Mesendoderm (in vitro differentiated cells): ENCODE results near the gene ERFE.

Source experiments
- DNase-seq: peaks from one replicate; pipeline ENCODE4 v3.0.0; 2013
- H2AK5ac ChIP-seq: 2 replicates; pipeline ENCODE4 v1.6.1; 2013; ENCODE audit warnings: low read length, inconsistent platforms
- H2BK120ac ChIP-seq: 2 replicates; pipeline ENCODE4 v1.6.1; 2013; ENCODE audit warnings: low read depth, mild to moderate bottlenecking, low read length, moderate library complexity, mixed read lengths
- H2BK15ac ChIP-seq: replicated peaks from 2 replicates; pipeline ENCODE4 v1.6.1; 2013; ENCODE audit warnings: low read depth, mild to moderate bottlenecking, moderate library complexity
- H2BK5ac ChIP-seq: 2 replicates; pipeline ENCODE4 v1.6.1; 2013; ENCODE audit warnings: low read length, inconsistent platforms
- H3K18ac ChIP-seq: 2 replicates; pipeline ENCODE4 v1.6.1; 2013; ENCODE audit warnings: mild to moderate bottlenecking, low read length, mixed read lengths
- H3K23ac ChIP-seq: one replicate; pipeline ENCODE4 v1.6.1; 2013; ENCODE audit warnings: low read length
- H3K27ac ChIP-seq: 2 replicates; pipeline ENCODE4 v1.5.1; 2013; ENCODE audit warnings: low read depth, mild to moderate bottlenecking, inconsistent platforms, low read length, moderate library complexity
- H3K27me3 ChIP-seq: 2 replicates; pipeline ENCODE4 v1.6.1; 2013; ENCODE audit warnings: low read length, control low read depth, mild to moderate bottlenecking, inconsistent platforms; ENCODE audit not compliant: insufficient read depth, poor library complexity
- H3K36me3 ChIP-seq: 2 replicates; pipeline ENCODE4 v1.6.1; 2013; ENCODE audit warnings: low read length, inconsistent platforms; ENCODE audit not compliant: control insufficient read depth, insufficient read depth
- H3K4ac ChIP-seq: one replicate; pipeline ENCODE4 v1.6.1; 2013; ENCODE audit warnings: low read depth, mild to moderate bottlenecking, low read length, moderate library complexity
- H3K4me1 ChIP-seq: 2 replicates; pipeline ENCODE4 v1.6.1; 2013; ENCODE audit warnings: low read depth, low read length, inconsistent platforms; ENCODE audit not compliant: control insufficient read depth
- H3K4me2 ChIP-seq: 2 replicates; pipeline ENCODE4 v1.6.1; 2013; ENCODE audit warnings: low read length
- H3K4me3 ChIP-seq: 2 replicates; pipeline ENCODE4 v1.5.1; 2013; ENCODE audit warnings: mild to moderate bottlenecking, low read length
- H3K56ac ChIP-seq: one replicate; pipeline ENCODE4 v1.6.1; 2013; ENCODE audit warnings: low read length
- H3K79me1 ChIP-seq: 2 replicates; pipeline ENCODE4 v1.6.1; 2013; ENCODE audit warnings: low read length, inconsistent platforms
- H3K79me2 ChIP-seq: 2 replicates; pipeline ENCODE4 v1.6.1; 2013; ENCODE audit warnings: mild to moderate bottlenecking, low read length; ENCODE audit not compliant: control insufficient read depth, insufficient read depth
- H3K9ac ChIP-seq: 2 replicates; pipeline ENCODE4 v1.6.1; 2013; ENCODE audit warnings: low read length, inconsistent platforms
- H4K5ac ChIP-seq: one replicate; pipeline ENCODE4 v1.6.1; 2013; ENCODE audit warnings: low read length
- H4K8ac ChIP-seq: one replicate; pipeline ENCODE4 v1.6.1; 2013; ENCODE audit warnings: low read depth, mild to moderate bottlenecking, control low read depth, low read length, moderate library complexity
- WGBS: extraction: QIAGEN DNeasy Blood & Tissue Kit; methylation state at CpG from one replicate; pipeline ENCODE4 v1.1.7; 2013; ENCODE audit warnings: low lambda C conversion rate, missing lambda C conversion rate; ENCODE audit not compliant: insufficient coverage; ENCODE audit errors: extremely low coverage; 5-methylcytosine and 5-hydroxymethylcytosine counted together

ERFE gene

DNA sequence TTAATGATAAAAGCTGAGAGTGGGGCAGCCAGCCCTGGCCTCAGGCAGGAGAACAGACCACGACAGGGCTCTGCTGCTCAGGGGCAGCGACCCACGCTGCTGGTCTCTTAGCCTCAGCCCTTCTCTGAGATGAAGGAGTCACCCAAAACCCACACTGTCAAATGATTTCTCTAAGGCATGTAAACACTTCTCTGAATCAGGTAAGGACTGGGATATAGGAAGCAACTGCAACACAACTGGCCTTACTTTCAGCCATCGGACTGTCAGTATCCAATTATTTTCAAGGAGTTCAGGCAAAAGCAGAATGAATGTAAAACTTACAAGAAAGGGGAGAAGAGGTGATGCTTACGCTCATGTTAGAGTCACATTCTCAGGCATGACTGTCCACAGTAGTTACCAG, 21.8 kb downstream of the ERFE start:
- H2AK5ac ChIP-seq = no peak overlapping the region
- no peak overlapping the region for H3K18ac ChIP-seq
- no CpG with 5 or more reads among the region's 5 CpGs for whole genome bisulfite sequencing
- H3K36me3 ChIP-seq = peaks cover 26% of the 10 kb centered on the region
- no peak overlapping the region for H3K27ac ChIP-seq
- H3K56ac ChIP-seq = no peak overlapping the region
- DNase-seq = no peak
- H3K79me1 ChIP-seq = no peaks in the 10 kb centered on the region
- H2BK15ac ChIP-seq = no peak overlapping the region
- no peak overlapping the region for H3K4ac ChIP-seq
- H3K4me2 ChIP-seq = no peak overlapping the region
- H3K79me2 ChIP-seq = no peaks in the 10 kb centered on the region
- no peaks in the 10 kb centered on the region for H3K4me1 ChIP-seq
- no peak overlapping the region for H4K8ac ChIP-seq
- no peak overlapping the region for H3K4me3 ChIP-seq
- no peak overlapping the region for H3K23ac ChIP-seq
- H4K5ac ChIP-seq = no peak overlapping the region
- H3K9ac ChIP-seq = no peak overlapping the region
- no peak overlapping the region for H2BK120ac ChIP-seq
- no peaks in the 10 kb centered on the region for H3K27me3 ChIP-seq
- H2BK5ac ChIP-seq = no peak overlapping the region

DNA sequence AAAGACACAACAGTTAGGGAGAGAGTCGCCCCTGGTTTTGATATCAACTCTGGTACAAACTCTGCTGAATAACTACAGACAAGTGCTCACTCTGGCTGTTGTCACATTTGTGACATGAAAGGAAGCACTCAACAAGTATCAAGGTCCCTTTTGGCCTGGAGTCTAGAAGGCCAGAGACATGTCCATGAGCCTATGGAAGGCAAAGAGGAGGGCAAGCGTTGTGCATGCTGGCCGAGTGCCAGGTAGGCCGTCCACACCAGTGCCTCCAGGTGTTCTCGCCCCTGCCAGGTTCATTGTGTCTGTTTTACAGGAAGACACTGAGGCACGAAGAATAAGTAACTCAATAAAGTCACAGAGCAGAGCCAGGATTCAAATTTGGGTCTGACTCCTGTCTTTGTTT, 23.6 kb downstream of the ERFE start:
- WGBS = no CpG with 5 or more reads among the region's 6 CpGs
- Histone ChIP-seq H2BK120ac (no peak overlapping the region), H3K79me1 (no peaks in the 10 kb centered on the region), H3K4me1 (no peaks in the 10 kb centered on the region), H2BK5ac (no peak overlapping the region), H3K9ac (no peak overlapping the region), H3K4me3 (no peak overlapping the region), H2BK15ac (no peak overlapping the region), H3K27me3 (no peaks in the 10 kb centered on the region), H2AK5ac (no peak overlapping the region), H3K4me2 (no peak overlapping the region), H3K18ac (no peak overlapping the region), H3K4ac (no peak overlapping the region), H3K23ac (no peak overlapping the region), H4K5ac (no peak overlapping the region), H3K79me2 (no peaks in the 10 kb centered on the region), H3K27ac (no peak overlapping the region), H3K56ac (no peak overlapping the region), H3K36me3 (peaks cover 30% of the 10 kb centered on the region), H4K8ac (no peak overlapping the region)
- no peak for DNase-seq

DNA sequence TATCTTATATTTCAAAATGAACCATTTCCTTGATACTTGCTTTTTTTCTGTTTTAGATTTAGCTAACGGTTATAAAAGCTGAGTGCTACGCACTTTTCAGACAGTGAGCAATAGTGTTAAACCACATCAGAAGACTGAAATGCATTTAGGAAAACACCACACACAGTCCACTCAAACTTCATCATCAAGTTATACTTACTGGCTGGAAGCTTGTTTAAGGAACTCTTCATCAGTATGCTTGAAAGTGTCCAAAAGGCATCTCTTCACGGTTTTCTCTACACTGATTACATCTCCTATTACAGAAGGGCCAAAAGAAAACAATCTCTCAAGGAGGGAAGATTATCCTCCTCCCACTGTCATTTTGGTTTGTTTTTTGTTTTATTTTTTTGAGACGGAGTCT, 25.1 kb downstream of the ERFE start:
- Histone ChIP-seq H4K8ac (no peak overlapping the region), H3K4ac (no peak overlapping the region), H2BK120ac (no peak overlapping the region), H3K36me3 (peaks cover 34% of the 10 kb centered on the region), H3K79me2 (no peaks in the 10 kb centered on the region), H2BK15ac (no peak overlapping the region), H3K9ac (no peak overlapping the region), H3K27ac (no peak overlapping the region), H3K18ac (no peak overlapping the region), H3K4me3 (no peak overlapping the region), H3K4me1 (no peaks in the 10 kb centered on the region), H3K23ac (no peak overlapping the region), H3K4me2 (no peak overlapping the region), H4K5ac (no peak overlapping the region), H3K56ac (no peak overlapping the region), H3K79me1 (no peaks in the 10 kb centered on the region), H2AK5ac (no peak overlapping the region), H2BK5ac (no peak overlapping the region), H3K27me3 (no peaks in the 10 kb centered on the region)
- WGBS = no CpG with 5 or more reads among the region's 4 CpGs
- DNase-seq = no peak

- no peak for DNase-seq
- Histone ChIP-seq H2AK5ac (no peak overlapping the region), H3K36me3 (peaks cover 25% of the 10 kb centered on the region), H3K4ac (no peak overlapping the region), H3K79me1 (no peaks in the 10 kb centered on the region), H3K9ac (no peak overlapping the region), H4K8ac (no peak overlapping the region), H3K23ac (no peak overlapping the region), H2BK120ac (no peak overlapping the region), H3K4me3 (no peak overlapping the region), H3K27ac (no peak overlapping the region), H4K5ac (no peak overlapping the region), H2BK5ac (no peak overlapping the region), H3K56ac (no peak overlapping the region), H2BK15ac (no peak overlapping the region), H3K4me1 (no peaks in the 10 kb centered on the region), H3K27me3 (no peaks in the 10 kb centered on the region), H3K4me2 (no peak overlapping the region), H3K18ac (no peak overlapping the region), H3K79me2 (no peaks in the 10 kb centered on the region)
- no CpG with 5 or more reads among the region's 17 CpGs for WGBS
These were observed 29.1 kb downstream of the ERFE start for GRCh38 chr2:238187618-238188548.

- no peak overlapping the region for H3K27ac ChIP-seq
- H3K18ac ChIP-seq = no peak overlapping the region
- H2BK15ac ChIP-seq = no peak overlapping the region
- H3K79me1 ChIP-seq = peaks cover 4% of the 10 kb centered on the region
- no peak overlapping the region for H2BK5ac ChIP-seq
- no peak overlapping the region for H3K4ac ChIP-seq
- peaks cover 2% of the 10 kb centered on the region for H3K79me2 ChIP-seq
- no CpG with 5 or more reads among the region's 2 CpGs for WGBS
- no peak overlapping the region for H3K9ac ChIP-seq
- no peak overlapping the region for H2AK5ac ChIP-seq
- H3K4me3 ChIP-seq = no peak overlapping the region
- H3K56ac ChIP-seq = no peak overlapping the region
- no peak for DNase-seq
- H3K4me2 ChIP-seq = no peak overlapping the region
- no peak overlapping the region for H4K5ac ChIP-seq
- H3K36me3 ChIP-seq = peaks cover 20% of the 10 kb centered on the region
- H2BK120ac ChIP-seq = no peak overlapping the region
- H3K27me3 ChIP-seq = no peaks in the 10 kb centered on the region
- H3K23ac ChIP-seq = no peak overlapping the region
- H4K8ac ChIP-seq = no peak overlapping the region
- no peaks in the 10 kb centered on the region for H3K4me1 ChIP-seq
These were observed 31.7 kb downstream of the ERFE start for GRCh38 chr2:238190445-238190844.
